Cerebellar nuclear complex (tissue), 1 donor: ENCODE results near the gene ASCL2.

Experiments used
- DNase-seq, 2 experiments: peaks; one replicate each; lab custom pipeline; 2025; lab: John Stamatoyannopoulos, UW

ASCL2 gene, protein sequence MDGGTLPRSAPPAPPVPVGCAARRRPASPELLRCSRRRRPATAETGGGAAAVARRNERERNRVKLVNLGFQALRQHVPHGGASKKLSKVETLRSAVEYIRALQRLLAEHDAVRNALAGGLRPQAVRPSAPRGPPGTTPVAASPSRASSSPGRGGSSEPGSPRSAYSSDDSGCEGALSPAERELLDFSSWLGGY

DNA sequence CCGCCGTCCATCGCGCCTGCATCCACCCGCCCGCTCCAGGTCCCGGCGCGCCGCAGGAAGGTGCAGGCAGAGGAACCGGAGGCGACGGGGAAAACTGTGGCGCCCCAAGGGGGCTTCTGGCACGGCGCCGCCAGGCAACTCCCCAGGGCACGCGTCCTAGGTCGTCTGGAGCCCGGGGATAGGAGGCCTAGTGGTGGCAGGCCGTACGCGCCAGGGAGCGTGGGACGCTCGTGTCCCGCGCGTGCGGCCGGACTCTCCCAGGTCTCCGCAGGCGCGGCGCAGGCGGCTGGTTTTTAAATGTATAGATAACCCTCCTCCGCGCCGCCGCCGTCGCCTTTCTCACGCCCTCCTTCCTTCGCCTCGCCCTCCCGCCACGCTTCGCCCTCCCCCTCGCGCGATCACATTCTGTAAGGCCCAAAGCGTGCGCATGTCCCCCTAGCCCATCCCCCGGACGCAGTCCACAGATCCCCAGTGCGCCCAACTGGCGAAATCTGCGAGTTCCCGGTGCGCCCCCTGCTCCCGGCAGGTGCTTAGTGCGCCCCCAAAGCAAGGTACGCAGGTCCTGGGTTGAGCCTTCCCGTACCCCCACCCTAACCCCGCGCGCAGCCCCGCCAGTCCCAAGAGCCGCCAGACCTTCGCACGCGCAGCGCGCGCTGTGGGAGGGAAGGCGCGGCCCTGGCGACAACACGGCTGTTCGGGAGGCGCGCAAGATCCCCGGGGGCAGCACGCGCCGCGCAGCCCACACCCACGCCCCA is at the start of gene ASCL2:
TSS of gene ASCL2 (minus strand) at position 267 of the 755 bp plus-strand sequence. CDS start at position 11, 256 bp downstream.
- DNase-seq: no peak

DNA sequence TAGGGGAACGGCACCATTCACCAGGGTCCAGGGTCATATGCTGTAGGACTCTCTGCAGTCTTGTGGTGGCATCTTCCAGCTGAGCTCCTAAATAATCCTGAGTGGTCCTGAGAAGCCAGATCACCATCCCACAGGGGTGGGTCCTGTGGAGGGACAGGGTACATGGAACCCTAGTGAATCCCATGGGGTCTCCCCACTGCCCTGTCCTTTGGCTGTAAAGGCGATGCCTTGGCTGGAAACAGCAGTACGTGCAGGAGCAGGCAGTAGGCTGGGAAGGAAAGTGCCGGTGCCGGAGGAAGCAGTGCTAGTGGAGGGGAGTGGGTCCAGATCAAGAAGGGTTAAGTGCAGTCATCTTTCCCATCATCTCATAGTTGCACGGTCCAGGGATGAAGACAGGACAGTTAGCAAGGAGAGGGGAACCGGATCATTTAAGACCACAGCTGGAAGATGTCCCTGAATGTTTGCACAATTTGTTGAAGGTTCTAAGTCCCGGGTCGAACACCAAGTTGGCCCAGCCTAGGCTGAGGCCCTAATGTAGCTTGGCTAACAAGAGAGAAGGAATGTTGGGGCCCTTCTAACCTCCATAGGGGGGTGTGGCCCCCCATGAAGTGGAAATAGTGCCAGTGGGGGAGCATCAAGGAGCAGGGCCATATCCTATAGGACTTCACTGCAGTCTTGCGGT is 49.5 kb upstream of the ASCL2 start:
- no peak for DNase-seq

DNA sequence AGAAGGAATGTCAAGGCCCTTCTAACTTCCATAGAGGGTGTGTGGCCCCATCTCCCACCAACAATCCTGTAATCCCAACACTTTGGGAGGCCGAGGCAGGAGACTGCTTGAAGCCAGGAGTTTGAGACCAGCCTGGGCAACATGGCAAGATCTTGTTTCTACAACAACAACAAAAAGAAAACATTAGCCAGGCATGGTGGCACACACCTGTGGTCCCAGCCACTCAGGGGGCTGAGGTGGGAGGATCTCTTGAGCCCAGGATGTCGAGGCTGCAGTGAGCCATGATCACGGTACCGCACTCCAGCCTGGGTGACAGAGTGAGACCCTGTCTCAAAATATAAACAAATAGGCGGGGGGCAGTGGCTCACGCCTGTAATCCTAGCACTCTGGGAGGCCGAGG is 48.3 kb upstream of the ASCL2 start:
- no peak for DNase-seq

DNA sequence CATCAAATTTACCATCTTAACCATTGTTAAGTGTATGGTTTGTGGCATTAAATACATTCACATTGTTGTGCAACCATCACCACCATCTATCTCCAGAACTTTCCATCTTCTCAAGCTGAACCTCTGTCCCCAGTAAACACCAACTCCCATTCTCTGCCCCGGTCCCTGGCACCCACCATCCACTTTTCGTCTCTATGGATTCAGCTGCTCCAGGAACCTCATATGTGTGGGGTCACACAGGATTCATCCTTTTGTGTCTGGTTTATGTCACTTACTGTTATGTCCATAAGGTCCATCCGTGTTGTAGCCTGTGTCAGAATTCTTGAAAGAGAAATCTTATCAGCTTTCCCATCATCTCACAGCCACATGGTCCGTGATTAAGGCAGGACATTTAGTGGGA is 47.7 kb upstream of the ASCL2 start:
- no peak for DNase-seq

DNA sequence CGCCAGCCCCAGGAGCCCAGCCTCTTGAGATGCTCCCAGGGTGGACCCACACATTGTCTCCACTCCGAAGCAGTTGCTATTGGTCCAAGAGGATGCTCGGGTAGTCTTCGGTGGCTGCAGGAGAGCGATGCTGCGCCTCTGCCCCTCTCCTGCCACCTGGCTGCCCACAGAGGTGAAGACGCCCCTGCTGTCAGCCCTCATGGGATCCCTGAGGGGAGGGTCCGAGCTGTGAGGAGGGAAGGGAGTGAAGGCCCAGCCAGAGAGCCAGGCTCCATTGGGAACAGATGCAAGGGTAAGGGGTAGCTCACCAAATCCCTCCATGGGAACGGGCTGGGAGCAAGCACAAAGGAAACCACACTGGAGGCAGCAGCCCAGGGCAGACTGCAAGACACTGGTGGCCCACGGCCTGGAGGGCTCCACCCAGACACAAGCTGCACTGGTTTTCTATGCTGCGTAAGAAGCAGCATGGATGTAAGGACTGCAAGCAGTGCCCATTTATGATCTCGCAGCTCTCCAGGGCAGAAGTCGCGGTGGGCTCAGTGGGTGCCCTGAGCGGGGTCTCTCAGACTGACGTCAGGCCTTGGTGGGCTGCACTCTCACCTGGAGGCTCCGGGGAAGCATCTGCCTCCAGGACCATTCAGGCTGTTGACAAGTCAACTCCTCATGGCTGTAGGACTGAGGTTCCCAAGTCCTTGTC is 47.1 kb upstream of the ASCL2 start:
- DNase-seq: no peak

DNA sequence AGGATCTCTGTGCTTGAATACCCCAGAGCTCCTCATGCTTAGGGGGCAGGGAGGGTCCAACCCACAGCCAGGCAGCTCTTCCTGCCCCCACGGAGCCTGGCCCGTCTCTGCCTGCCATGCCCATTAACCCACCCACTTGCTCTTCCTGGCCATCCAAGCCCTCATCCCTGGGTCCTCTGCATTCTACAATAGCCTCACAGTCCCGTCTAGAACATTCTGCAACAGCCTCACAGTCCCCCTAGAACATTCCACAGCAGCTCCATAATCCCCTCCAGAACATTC is 46.5 kb upstream of the ASCL2 start:
- no peak for DNase-seq

DNA sequence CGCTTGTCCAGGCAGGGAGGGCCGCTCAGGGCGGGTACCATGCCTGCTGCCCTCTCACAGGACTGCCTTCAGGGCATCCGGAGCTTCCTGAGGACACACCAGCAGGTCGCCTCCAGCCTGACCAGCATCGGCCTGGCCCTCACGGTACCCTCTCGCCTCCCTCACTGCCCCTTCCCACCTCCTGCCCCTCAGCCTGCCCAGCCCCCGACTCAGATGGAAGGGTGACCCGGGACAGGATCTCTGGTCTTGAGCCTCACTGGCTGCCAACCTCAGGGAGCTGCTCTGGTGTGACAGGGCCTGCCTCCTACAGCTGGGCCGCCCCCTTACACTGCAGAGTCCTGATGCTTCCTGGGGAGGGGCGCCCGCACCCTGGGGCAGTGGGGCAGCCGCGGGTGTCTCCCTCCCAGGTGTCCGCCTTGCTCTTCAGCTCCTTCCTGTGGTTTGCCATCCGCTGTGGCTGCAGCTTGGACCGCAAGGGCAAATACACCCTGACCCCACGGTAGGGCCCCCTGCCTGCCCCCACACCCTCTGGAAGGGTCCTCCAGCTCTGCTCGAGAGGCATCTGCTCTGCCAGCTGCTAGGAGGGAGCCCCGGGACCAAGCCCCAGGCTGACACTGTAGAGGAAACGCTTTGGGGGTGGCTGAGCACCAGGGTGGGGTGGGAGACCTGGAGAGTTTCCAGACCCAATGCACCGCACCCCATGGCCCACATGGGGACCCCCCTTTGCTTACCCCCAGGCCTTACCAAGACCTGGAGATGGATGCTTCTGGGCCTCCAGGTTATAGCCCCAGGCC is 46.0 kb upstream of the ASCL2 start:
- no peak for DNase-seq

DNA sequence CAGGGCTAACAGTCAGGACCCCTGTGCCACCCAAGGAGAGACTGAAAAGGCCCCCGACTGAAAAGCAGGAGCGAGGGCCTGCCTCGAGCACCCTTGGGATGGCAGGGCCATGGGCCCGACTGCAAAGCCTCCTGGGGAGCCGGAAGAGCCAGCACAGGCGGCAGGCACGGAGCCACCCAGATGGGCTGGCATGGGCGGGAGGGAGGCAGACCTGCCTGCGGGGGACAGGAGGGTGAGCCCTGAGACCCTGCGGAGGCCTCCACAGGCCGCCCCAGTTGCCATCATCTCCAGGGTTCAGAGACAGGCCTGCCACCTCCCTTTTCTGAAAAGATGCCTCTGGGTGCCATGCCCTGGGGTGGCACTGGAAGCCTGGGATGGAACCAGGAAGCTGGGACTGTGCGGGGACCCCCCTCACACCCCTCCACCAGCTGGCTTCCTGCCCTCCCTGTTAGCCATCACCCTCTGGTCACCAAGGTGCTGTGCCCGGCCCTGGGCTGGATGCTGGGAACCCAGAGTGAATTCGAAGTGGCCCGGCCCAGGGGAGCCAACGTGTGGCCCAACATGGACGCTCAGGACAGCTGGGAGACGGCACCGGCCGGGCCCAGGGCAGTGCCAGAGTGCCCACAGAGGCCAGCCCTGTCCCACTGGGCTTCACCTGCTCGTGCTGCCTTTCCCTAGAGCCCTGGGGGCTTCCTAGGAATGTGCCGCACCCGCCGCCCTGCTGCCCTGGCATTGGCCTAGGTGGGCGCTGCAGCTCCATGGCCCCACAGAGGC is 45.2 kb upstream of the ASCL2 start:
- DNase-seq: no peak

DNA sequence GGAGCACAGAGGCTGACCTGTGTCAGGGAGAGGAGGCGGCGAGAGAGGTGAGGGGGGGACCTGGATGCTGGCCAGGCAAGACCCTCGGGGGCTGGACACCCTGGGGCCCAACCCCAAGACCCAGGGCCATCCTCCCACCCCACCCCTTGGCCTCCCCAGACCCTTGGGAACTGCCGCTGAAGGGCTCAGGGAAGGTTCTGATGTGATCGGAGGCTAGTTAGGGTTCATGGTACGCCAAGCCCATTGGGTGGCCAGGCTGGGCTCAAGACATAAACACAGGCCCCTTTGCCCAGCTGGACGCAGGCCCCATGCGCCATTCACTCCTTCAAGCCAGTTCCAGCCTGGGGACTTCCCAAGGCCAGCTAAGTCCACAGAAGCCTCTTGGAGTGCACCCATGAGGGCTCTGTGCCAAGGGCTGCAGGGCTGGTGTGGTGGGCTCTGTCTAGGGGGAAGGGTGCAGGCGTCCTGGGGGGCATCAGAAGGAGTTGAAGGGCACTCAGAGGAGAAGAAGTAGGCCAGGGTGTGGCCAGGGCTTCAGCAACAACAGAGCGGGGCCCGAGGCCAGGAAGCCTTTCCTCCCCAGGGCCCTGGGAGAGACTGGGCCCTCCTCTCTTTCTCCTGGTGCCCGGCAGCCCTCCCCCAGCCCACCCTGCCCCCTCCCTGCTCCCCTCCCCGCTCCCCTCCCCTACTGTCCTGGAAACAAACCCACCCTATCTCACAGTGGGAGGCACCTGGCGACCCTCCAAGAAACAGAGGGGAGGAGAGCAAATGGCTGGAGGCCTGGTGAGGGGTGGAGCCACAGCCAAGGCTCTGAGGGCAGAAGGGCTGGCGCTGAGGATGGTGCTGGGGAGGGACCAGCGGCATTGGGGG is 44.4 kb upstream of the ASCL2 start:
- no peak for DNase-seq

DNA sequence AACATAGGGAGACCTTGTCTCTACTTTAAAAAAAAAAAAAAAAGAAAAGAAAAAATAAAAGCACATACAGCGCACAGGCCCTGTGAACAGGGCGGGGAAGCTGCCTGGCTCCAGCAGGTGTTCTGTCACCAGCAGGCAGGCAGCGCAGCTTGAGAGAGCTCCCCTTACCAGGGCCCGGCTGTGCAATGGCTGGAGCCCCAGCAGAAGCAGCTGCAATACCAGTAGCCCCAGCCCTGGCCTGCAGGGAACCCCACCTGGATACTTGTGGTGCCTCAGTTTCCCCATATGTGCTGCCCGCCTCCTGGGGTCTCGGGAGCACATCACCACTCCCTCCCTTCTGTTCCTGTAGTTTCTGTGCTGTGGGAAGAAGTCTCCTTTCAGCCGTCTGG is 43.7 kb upstream of the ASCL2 start:
- DNase-seq: no peak

DNA sequence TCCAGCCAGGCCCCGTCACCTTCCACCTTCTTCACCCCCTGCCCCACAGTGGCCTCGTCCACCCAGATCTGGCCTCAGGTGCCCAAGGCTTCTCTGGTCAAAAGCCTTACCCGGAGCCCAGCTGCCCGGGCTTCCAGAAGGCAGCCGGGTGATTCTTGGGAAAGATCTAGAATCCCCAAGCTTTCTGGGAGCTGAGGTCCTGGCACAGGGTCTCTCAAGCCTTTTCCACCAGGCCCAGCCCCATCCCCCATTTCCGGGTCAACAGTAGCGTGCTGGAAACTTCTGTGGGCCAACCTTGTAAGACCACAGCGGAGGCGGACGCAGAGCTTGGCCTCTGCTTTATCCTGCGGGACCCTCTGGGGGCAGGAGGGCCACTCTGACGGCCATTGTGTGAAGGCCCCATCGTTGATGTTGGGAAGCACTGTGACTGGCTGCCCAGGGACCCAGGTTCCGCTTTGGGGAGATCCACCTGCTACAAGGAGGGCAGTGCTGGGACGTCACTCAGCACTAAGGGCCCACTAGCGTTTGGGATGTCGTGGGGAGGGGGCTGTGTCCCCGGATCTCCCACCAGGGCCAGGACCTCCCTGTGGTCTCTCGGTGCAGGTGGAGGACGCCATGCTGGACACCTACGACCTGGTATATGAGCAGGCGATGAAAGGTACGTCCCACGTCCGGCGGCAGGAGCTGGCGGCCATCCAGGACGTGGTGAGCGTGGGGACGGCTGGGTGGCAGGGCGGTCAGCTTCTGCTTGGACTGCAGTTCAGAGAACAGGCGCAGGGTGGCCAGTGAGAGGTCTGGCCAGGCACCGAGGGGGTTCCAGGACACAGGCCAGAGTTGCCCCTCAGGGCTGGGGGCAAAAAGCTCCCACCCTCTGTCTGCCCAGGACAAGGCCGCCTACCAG is 42.9 kb upstream of the ASCL2 start:
- no peak for DNase-seq

DNA sequence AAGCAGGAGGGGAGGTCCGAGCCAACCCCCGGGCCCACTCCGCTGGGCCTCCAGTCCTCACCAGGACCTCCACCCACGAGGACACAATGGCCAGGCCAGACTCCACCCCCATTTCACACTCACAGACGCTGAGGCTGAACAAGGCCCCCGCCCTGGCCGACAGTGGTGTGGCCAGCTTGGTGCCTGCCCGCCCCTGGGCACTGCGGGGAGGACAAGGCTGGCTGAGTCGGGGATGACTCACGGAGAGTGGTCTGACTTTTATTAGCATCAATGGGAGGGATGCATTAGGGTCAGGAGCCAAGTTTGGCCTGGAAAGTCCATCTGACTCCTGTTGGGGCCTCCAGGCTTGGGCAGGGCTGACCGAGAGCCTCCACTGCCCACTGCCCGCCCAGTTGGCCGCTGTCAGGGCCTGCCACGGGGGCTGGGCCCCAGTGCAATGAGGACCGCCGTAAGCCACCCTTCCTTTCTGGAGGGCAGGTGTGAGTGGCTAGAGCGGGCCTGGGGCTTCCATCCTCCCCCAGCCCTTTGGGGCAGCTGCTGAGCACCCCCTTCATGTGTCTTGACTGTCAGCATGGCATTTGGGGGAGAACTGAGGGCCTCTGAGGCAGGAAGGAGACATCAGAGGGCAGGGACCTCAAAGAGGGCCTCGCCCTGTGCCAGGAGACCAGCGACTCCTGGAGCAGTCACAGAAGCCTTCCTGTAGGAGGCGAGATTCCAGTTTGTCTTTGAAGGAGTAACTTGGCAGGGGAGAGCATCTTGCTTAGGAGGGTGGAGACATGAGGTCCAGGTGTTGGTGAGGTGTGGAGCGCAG is 42.0 kb upstream of the ASCL2 start:
- no peak for DNase-seq

DNA sequence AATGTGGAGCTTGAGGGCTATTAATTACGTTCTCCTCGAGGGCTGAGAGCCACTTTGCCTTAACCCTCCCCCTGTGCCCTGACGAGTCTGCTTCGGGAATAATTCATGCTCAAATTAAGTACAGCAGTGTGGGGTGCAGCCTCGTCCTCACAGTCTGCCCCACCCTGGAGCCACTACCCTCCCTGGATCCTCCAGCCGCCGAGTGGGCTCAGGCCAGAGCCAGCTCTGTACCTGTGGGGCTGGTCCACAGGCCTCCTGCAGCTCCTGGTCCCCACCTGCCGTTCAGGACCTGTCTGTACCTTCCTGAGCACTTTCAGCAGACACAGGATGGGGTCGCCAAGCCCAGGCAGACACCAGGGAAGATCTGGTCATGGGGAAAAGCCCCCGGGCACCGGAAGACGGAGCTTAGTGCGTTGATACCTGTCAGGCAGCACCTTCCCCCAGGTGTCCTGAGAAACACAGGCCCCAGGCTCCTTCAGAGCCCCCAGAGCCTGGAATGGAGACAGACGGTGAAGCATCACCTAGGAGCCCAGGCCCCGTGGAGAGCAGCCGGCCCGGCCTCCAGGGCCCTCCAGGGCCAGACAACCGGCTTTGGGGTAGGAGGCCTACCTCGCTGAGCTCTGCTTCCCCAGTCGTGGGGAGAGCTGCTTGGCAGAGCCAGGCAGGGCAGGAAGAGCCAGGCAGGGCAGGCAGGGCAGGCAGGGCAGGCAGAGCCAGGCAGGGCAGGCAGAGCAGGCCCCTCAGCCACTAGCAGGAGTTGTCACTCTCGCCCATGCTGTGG is 41.2 kb upstream of the ASCL2 start:
- DNase-seq: no peak

DNA sequence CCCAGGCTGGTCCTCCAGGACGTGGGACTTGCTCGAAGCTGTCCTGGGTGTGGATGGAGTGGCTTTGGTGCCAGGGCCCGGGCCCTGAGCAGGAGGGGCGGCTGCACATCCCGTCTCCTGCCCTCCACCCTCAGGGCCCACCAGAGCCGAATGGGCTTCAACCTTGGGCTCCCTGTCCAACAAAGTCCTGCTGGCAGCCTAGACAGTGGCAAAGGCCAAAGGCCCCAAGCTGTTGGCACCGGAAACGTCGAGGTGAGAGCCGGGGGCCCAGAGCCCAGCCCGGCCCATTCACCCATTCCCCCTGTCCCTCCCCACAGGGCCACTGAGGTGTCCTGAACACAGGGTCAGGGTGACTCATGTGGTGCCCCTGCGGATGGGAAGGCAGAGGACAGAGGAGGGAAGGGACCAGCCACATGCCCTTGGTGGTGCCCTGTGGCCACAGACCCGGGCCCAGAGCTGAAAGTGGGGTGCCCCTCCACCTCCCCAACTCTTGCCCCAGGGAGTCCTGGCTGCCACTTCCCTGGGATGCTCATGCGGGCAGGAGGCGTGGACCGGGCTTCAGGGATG is 40.5 kb upstream of the ASCL2 start:
- DNase-seq: no peak

DNA sequence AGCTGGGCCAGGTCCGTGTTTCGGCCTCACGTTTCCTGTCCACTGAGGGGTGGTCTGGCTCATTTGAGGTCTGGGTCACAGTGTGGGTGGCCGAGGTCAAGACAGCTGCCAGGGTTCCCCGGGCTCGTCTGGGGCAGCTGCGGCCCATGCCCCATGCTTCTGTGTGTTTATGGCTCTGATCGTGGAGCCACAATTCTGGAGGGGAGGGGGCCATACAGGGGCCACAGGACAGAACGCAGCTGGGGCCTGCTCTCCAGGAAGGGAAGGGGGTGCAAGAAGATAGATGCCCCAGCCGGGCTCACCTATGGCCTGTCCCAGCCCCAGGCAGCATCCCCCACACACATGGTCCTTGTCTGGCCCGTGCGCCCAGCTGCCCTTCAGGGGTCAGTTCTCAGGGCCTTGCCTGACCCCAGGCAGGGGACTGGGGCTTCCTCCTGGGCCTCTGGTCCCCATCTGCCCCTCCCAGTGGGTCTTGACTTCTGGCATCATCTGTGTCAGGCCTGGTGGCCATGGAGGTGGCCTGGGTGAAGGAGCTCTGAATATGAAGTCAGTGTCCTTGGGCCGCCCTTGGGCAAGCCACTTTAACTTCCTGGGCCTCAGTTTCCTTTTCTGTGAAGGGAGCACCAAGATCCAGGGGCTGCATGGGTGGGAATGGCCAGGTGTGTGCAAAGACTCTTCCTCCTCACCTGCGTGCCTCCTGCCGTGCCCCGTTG is 39.8 kb upstream of the ASCL2 start:
- DNase-seq: no peak

DNA sequence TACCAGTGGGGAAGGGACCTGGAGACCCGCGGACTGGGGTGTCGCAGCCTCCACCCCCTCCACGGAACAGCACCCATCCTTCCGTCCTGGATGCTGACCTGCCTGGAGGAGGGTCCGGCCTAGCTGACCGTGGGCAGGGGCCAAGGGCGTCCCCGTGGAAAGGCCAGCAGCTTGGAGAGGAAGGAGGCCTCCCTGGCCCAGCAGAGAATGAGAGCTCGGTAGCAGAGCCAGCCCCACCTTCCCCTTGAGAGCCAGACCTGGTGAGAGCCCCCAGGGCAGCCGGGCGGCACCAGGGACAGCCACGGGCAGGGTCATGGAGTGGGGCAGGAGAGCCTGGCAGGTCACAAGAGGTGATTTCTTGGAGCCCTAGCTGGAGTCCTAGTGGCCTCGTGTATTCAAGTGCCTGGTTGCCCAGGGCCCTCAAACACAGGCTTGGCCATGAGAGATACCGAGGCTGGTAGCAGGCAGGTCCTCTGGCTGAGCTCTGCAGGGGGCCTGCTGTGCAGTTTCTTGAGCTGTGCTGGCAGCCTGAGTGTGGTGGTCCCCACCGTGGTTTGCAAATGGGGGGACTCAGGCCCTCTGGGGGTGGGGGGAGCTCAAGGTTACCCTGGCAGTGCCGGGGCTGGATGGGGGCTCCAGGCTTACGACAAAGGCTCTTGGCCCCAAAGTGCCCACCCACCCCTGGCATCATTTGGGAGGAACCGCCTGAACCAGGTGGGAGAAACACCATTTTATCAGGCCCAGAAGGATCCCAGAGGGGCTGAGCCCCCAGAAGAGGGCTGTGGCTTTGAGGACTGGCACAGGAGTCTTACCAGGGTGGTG is 39.1 kb upstream of the ASCL2 start:
- DNase-seq: no peak
